ENCODE measurements around the gene PICALM.

DNA sequence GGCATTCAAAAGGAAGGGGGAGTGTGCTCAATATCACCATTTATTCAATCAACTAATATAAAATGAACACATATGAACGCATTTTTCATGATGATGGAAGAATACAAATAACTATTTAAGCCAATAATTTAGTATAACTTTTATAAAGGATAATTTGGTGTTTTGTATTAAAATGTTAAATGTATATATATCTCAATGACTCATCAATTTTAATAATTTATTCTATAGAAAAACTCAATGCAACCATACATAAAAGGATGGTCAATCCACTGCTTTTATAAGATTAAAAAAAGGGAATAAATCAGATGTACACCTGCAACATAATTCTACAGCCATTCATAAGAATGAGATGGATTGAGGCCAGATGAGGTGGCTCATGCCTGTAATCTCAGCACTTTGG lies 50.6 kb downstream of the PICALM start:
- TF ChIP-seq, protein P1, sequence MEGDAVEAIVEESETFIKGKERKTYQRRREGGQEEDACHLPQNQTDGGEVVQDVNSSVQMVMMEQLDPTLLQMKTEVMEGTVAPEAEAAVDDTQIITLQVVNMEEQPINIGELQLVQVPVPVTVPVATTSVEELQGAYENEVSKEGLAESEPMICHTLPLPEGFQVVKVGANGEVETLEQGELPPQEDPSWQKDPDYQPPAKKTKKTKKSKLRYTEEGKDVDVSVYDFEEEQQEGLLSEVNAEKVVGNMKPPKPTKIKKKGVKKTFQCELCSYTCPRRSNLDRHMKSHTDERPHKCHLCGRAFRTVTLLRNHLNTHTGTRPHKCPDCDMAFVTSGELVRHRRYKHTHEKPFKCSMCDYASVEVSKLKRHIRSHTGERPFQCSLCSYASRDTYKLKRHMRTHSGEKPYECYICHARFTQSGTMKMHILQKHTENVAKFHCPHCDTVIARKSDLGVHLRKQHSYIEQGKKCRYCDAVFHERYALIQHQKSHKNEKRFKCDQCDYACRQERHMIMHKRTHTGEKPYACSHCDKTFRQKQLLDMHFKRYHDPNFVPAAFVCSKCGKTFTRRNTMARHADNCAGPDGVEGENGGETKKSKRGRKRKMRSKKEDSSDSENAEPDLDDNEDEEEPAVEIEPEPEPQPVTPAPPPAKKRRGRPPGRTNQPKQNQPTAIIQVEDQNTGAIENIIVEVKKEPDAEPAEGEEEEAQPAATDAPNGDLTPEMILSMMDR (IDR thresholded peaks at IDR 0.05): no peak
- TF ChIP-seq EP300 (IDR thresholded peaks at IDR 0.05) (no peak), POLR2A (IDR thresholded peaks at IDR 0.05) (no peak)

Measured in tibial nerve (tissue), 4 donors.